ENCODE results near the gene SMTNL2. TPM values are rescaled to one million over a fixed set of nuclear protein-coding genes. Genes with fewer than 3 reads are reported as not detected.

The SMTNL2 gene
- total and polyA plus RNA-seq, 2 of the 4 experiments (the other 2 are of a cell fraction) = not detected

DNA sequence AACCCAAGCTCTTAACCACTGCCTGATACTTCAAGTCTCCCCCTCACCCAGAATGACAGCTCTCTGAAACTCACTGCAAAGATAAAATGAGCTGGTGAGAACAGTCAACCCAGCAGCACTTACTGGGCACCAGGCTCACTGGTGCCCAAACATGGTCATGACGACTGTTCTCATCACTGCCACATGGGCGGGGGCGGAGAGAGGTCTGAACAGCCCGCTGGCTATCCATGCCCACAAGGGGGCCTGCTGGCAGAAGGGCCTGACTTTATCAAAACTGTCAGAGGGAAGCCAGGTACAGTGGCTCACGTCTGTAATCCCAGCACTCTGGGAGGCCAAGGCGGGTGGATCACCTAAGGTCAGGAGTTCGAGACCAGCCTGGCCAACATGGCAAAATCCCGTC, 33.2 kb upstream of the SMTNL2 start:
- CTCF ChIA-PET = no interaction called here
- Histone ChIP-seq H3K4me3 (ENCODE audit: insufficient read depth, low read depth, low read length) (no peak overlapping the region), H3K9me3 (ENCODE audit: control insufficient read depth, insufficient read depth, low read length) (no peaks in the 10 kb centered on the region), H3K23ac (ENCODE audit: low read depth, low read length) (no peak overlapping the region), H4K91ac (ENCODE audit: insufficient read depth, low read depth, low read length) (no peak overlapping the region), H4K5ac (ENCODE audit: low read depth, low read length) (no peak overlapping the region), H2BK120ac (ENCODE audit: low read depth, low read length) (no peak overlapping the region), H3K79me1 (ENCODE audit: low read depth in 1 of 2, low read length in 2 of 2) (peaks cover 9 to 36% of the 10 kb centered on the region in 2 experiments), H3K27ac (ENCODE audit: insufficient read depth, low read length) (no peak overlapping the region), H3K4me2 (ENCODE audit: low read depth, low read length) (no peak overlapping the region), H4K8ac (ENCODE audit: low read depth in 2 of 2, low read length in 2 of 2) (no peak overlapping the region), H3K4ac (ENCODE audit: low read depth, low read length) (no peak overlapping the region), H2AFZ (replicated peaks; ENCODE audit: low read length, poor library complexity) (no peak overlapping the region), H3K9me1 (ENCODE audit: insufficient read depth, low read length) (peaks cover 6% of the 10 kb centered on the region; the same call in 1 of the 2 replicates), H4K20me1 (ENCODE audit: insufficient read depth, low read length) (0 out of 2 replicates have a peak, but pooled peaks cover 3% of the 10 kb centered on the region), H3K36me3 (ENCODE audit: control insufficient read depth, insufficient read depth, low read length) (peaks cover 56% of the 10 kb centered on the region), H2AK9ac (replicated peaks; ENCODE audit: low read depth, low read length, poor library complexity) (no peak overlapping the region), H3K18ac (ENCODE audit: low read depth, low read length) (no peak overlapping the region), H2BK20ac (ENCODE audit: low read depth, low read length) (no peak overlapping the region), H2AK5ac (ENCODE audit: low read depth, low read length) (no peak overlapping the region), H2BK5ac (ENCODE audit: low read depth, low read length, poor library complexity, severe bottlenecking) (no peak overlapping the region), H3K9ac (ENCODE audit: low read depth, low read length) (no peak overlapping the region), H3K14ac (replicated peaks; ENCODE audit: low read depth, low read length) (no peak overlapping the region), H3K27me3 (ENCODE audit: control insufficient read depth, insufficient read depth, low read length) (no peaks in the 10 kb centered on the region), H3K4me1 (ENCODE audit: control insufficient read depth, insufficient read depth, low read length) (peaks cover 10% of the 10 kb centered on the region), H2BK15ac (ENCODE audit: low read depth, low read length) (no peak overlapping the region), H3K56ac (ENCODE audit: extremely low read depth, insufficient read depth, low read length) (no peak overlapping the region)
- POLR2A ChIA-PET (ENCODE audit: unreplicated experiment) = no interaction called here
- no TSS peak for BruUV-seq (replicated peaks)
- ATAC-seq (ENCODE audit: low read depth) (no peak), DNase-seq (no peak)
- dilution Hi-C loops (cut with HindIII; ENCODE audit: low sequenced_read_pairs, unreplicated experiment) (no loop called here), intact Hi-C loops (cut with micrococcal nuclease) (no loop called here), in situ Hi-C loops (cut with MboI; ENCODE audit: low sequenced_read_pairs) (loop anchor here (10.0 kb wide), 1 partner anchor 56 kb away; the partner anchor contains the start of gene SPNS2)
- 100% methylated on average over 1 of the region's 8 CpGs; no CpG with 5 or more reads in 1 of the 2 experiments for WGBS, 2 experiments (ENCODE audit: extremely low coverage in 2 of 2, insufficient read length in 1 of 2)
- no peak for TF ChIP-seq RAD21 (IDR thresholded peaks at IDR 0.05; ENCODE audit: low read length)
- no peak for TF ChIP-seq MAFK (IDR thresholded peaks at IDR 0.05; ENCODE audit: low read depth, low read length)
- no peak for TF ChIP-seq CHD1 (IDR thresholded peaks at IDR 0.05; ENCODE audit: low read depth, low read length)
- TF ChIP-seq POLR2A (IDR thresholded peaks at IDR 0.05; ENCODE audit: low read depth, low read length) = no peak
- TF ChIP-seq CEBPB (IDR thresholded peaks at IDR 0.05; ENCODE audit: low read depth, low read length) = no peak
- no peak for TF ChIP-seq RFX5 (IDR thresholded peaks at IDR 0.05; ENCODE audit: low read depth, low read length)
- TF ChIP-seq RCOR1 (IDR thresholded peaks at IDR 0.05; ENCODE audit: insufficient replicate concordance, low read length) = no peak
- no peak for TF ChIP-seq BHLHE40 (IDR thresholded peaks at IDR 0.05; ENCODE audit: low read depth, low read length)

All from IMR-90 (cell line).